ENCODE measurements around the gene C11orf65.
A peak's percentile ranks its signal among the peaks of the same experiment; 100 is the strongest.
"Not testable (repeated sequence)": the region's sequence is repeated elsewhere in the genome, so short reads cannot be mapped to it uniquely, and the experiment has no call there.

C11orf65 gene

DNA sequence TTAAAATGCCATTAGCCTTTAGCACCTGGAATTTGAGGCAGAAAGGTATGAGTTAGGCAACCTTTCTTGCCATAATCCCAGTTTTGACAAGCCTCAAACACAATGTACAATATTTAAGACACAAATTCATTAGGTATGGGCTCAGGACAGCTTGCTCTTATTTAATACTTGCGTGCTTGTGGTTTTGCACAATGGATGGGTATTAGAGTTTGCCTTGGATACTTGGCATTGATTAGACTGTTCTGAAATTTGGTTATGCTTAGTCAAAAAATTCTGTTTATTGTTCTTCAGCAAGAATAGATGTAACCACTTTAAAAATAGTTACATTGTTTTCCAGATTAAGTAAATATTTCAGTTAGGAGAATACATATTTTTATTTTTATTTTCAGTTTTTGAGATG, 5.4 kb upstream of the C11orf65 start:
- no peak overlapping the region for H3K4me3 ChIP-seq
- DNase-seq (ENCODE audit: low spot score), result no peak
- TF ChIP-seq CTCF (IDR thresholded peaks at IDR 0.05), result no peak
- H3K27ac ChIP-seq, result no peak overlapping the region

GRCh38 chr11:108468478-108468864, 1.1 kb upstream of the C11orf65 start:
- H3K4me3 ChIP-seq, result no peak overlapping the region
- no peak overlapping the region for H3K27ac ChIP-seq
- no peak for TF ChIP-seq CTCF (IDR thresholded peaks at IDR 0.05)
- no peak for DNase-seq (ENCODE audit: low spot score)

DNA sequence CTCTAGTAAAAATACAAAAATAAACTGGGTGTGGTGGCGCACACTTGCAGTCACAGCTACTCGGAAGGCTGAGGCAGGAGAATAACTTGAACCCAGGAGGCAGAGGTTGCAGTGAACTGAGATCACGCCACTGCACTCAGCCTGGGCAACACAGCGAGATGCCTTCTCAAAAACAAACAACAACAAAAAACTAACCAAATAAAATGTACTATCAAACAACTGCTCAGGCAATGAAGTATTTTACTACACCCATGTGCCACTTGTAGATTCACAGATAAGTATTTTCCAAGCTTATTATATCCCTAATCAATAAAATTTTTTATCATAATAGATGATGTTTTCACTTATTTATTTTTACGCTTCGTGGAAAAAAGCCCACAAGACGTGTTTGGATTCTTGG, 924 bp downstream of the C11orf65 start:
- Histone ChIP-seq H3K27ac (peak overlapping the region; percentile 86 to 98), H3K4me3 (peak overlapping the region; percentile 86)
- no peak for TF ChIP-seq CTCF (IDR thresholded peaks at IDR 0.05)
- no peak for DNase-seq (ENCODE audit: low spot score)

GRCh38 chr11:108453207-108453835, 14.0 kb downstream of the C11orf65 start:
- no peak for TF ChIP-seq CTCF (IDR thresholded peaks at IDR 0.05)

GRCh38 chr11:108441445-108441844, 25.9 kb downstream of the C11orf65 start:
- not testable (repeated sequence) for DNase-seq (ENCODE audit: low spot score); H3K4me3 ChIP-seq; H3K27ac ChIP-seq

More at GRCh38 chr11:108453207-108453835, 14.0 kb downstream of the C11orf65 start:
- Histone ChIP-seq H3K4me3 (no peak overlapping the region), H3K27ac (no peak overlapping the region)
- no peak for DNase-seq (ENCODE audit: low spot score)

DNA sequence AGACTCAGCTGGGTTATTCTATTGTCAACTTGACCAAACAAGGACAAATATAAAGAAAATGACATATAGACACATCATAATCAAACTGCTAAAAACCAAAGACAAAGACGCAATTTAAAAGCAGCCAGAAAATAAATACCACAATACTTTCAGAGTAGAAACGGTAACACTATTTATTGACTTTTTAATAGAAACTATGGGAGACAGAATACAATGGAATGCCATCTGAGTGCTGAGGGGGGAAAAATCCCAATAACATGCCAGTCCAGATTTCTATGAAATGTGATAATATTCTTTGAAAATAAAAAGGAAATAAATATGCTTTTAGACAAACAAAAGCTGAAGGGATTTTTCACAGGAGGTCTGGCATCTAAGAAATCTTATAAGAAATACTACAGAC, 30.7 kb downstream of the C11orf65 start:
- Histone ChIP-seq H3K4me3 (no peak overlapping the region), H3K27ac (no peak overlapping the region)
- TF ChIP-seq CTCF (IDR thresholded peaks at IDR 0.05), result no peak
- DNase-seq (ENCODE audit: low spot score), result no peak

- no peak for TF ChIP-seq CTCF (IDR thresholded peaks at IDR 0.05)
- Histone ChIP-seq H3K27ac (no peak overlapping the region), H3K4me3 (no peak overlapping the region)
- DNase-seq (ENCODE audit: low spot score), result no peak
Observed at GRCh38 chr11:108435066-108435465, 32.3 kb downstream of the C11orf65 start.

Data from coronary artery (tissue), 2 donors.